K562 (cell line): ENCODE results near the gene IDUA. TPM values are rescaled to one million over a fixed set of nuclear protein-coding genes. Genes with fewer than 3 reads are reported as not detected.

Experiments
- CBFA2T3 ChIP-seq: fragments of 450-650 bp; IDR thresholded peaks from 2 replicates; pipeline ENCODE4 v1.6.1; 2017
- CBX8 ChIP-seq: fragments of 200-600 bp; sonication (generic); IDR thresholded peaks from 2 replicates; pipeline ENCODE4 v1.6.1; 2012; ENCODE audit warnings: borderline replicate concordance, mixed run types, low read depth, mild to moderate bottlenecking, moderate library complexity, mixed read lengths, low read length, control low read depth, inconsistent platforms; ENCODE audit not compliant: poor library complexity, severe bottlenecking; ENCODE audit errors: extremely low read depth
- CCNT2 ChIP-seq: IDR thresholded peaks from 2 replicates; pipeline ENCODE4 v1.6.1; 2011; ENCODE audit warnings: borderline replicate concordance, low read depth, mild to moderate bottlenecking, moderate library complexity, mixed read lengths, low read length; ENCODE audit not compliant: insufficient read length; ENCODE audit errors: extremely low read depth
- CXXC5 ChIP-seq: fragments of 250-450 bp; sonication (Bioruptor Pico); IDR thresholded peaks from 2 replicates; pipeline ENCODE4 v1.8.0; 2022; ENCODE audit warnings: inconsistent platforms, mild to moderate bottlenecking, moderate library complexity
- E2F6 ChIP-seq, 2 experiments: IDR thresholded peaks; 2 replicates each; pipeline ENCODE4 v1.6.1; 2011; ENCODE audit warnings: borderline replicate concordance in 1 of 2, control low read depth in 1 of 2, low read depth in 1 of 2, low read length in 1 of 2, mild to moderate bottlenecking in 1 of 2, mixed read lengths in 1 of 2, moderate library complexity in 1 of 2; ENCODE audit not compliant: insufficient read depth in 1 of 2, insufficient read length in 1 of 2, poor library complexity in 1 of 2, severe bottlenecking in 1 of 2; ENCODE audit errors: extremely low read depth in 1 of 2
- FOXJ3 ChIP-seq: sonication (generic); formaldehyde crosslinking; IDR thresholded peaks from 2 replicates; pipeline ENCODE4 v1.4.0; 2020; ENCODE audit warnings: mild to moderate bottlenecking, missing genetic modification reagents
- L3MBTL2 ChIP-seq: fragments of 450-650 bp; IDR thresholded peaks from 2 replicates; pipeline ENCODE4 v1.6.1; 2016; ENCODE audit warnings: mild to moderate bottlenecking, moderate library complexity
- MED1 ChIP-seq: sonication (generic); formaldehyde crosslinking; IDR thresholded peaks from 2 replicates; pipeline ENCODE4 v1.8.1; 2023; ENCODE audit warnings: missing genetic modification reagents, borderline replicate concordance
- POLR2B ChIP-seq: fragments of 450-650 bp; IDR thresholded peaks from 2 replicates; pipeline ENCODE4 v1.6.1; 2018; ENCODE audit warnings: low read depth; ENCODE audit not compliant: partially characterized antibody
- PRPF4 ChIP-seq: fragments of 200-400 bp; formaldehyde crosslinking; IDR thresholded peaks from one replicate; pipeline ENCODE4 v1.6.1; 2017; ENCODE audit warnings: low read length, low read depth, mild to moderate bottlenecking; ENCODE audit not compliant: insufficient read depth, poor library complexity, severe bottlenecking
- SP2 ChIP-seq: IDR thresholded peaks from 2 replicates; pipeline ENCODE4 v1.6.1; 2011; ENCODE audit warnings: mild to moderate bottlenecking, low read depth, low read length, moderate library complexity; ENCODE audit not compliant: poor library complexity, severe bottlenecking; ENCODE audit errors: extremely low read depth
- U2AF2 ChIP-seq: fragments of 200-400 bp; formaldehyde crosslinking; optimal IDR thresholded peaks from 2 replicates; pipeline ENCODE3; 2017; ENCODE audit warnings: low read depth, mild to moderate bottlenecking, low read length
- YY1 ChIP-seq, 3 experiments: IDR thresholded peaks; 2 replicates each; pipeline ENCODE4 v1.6.1; 2011; ENCODE audit warnings: low read length in 2 of 3, mild to moderate bottlenecking in 2 of 3, moderate library complexity in 2 of 3, borderline replicate concordance in 1 of 3, control low read depth in 1 of 3, low read depth in 1 of 3; ENCODE audit not compliant: insufficient read depth in 3 of 3, insufficient replicate concordance in 2 of 3, control insufficient read depth in 1 of 3, insufficient read length in 1 of 3; ENCODE audit errors: extremely low read depth in 1 of 3
- ZFP1 ChIP-seq: fragments of 450-650 bp; formaldehyde crosslinking; IDR thresholded peaks from 2 replicates; pipeline ENCODE4 v1.4.0; 2020; ENCODE audit warnings: mild to moderate bottlenecking, mixed read lengths
- ZNF239 ChIP-seq: fragments of 250-450 bp; sonication (Bioruptor Pico); IDR thresholded peaks from 2 replicates; pipeline ENCODE4 v1.4.0; 2020; ENCODE audit warnings: mild to moderate bottlenecking
- ZNF830 ChIP-seq: fragments of 250-450 bp; sonication (Bioruptor Pico); IDR thresholded peaks from 2 replicates; pipeline ENCODE4 v1.5.0; 2021; ENCODE audit warnings: mild to moderate bottlenecking
- ZSCAN29 ChIP-seq: fragments of 450-650 bp; IDR thresholded peaks from 2 replicates; pipeline ENCODE4 v1.6.1; 2017
- polyA plus RNA-seq, 8 experiments: library from polyadenylated mRNA; depleted of rRNA in 4 of 8; stranded (reverse) in 5 of 8; unstranded in 3 of 8; fragments of >200 nt; fragmentation: Nextera tagmentation in 2 of 8; fragmentation: Illumina TruSeq in 1 of 8; extraction: Ambion mirVana in 2 of 8; extraction: Trizol in 1 of 8; gene quantifications; 2 replicates each; pipeline versions ENCODE4 v1.2.1 to v1.2.3, GENCODE V29; 2011 to 2014; ENCODE audit warnings: inconsistent platforms in 1 of 8, missing spikeins in 1 of 8
- total RNA-seq, 7 experiments: library from RNA; depleted of rRNA in 6 of 7; stranded (reverse); fragments of >200 nt in 6 of 7; fragmentation: Illumina TruSeq in 2 of 7; extraction: Trizol in 2 of 7; gene quantifications; 2 replicates each; pipeline versions ENCODE4 v1.2.1 to v1.2.3, GENCODE V29; 2011 to 2021; ENCODE audit warnings: low replicate concordance in 1 of 7
- TF ChIP-seq, protein P1 (sequence below): fragments of 150-350 bp; IDR thresholded peaks from 2 replicates; pipeline ENCODE4 v1.6.1; 2014; ENCODE audit warnings: low read depth, mild to moderate bottlenecking, low read length, borderline replicate concordance
- TF ChIP-seq, protein P2 (sequence below): fragments of 450-650 bp; formaldehyde crosslinking; IDR thresholded peaks from 2 replicates; pipeline ENCODE4 v1.4.0; 2022; ENCODE audit warnings: mild to moderate bottlenecking, moderate library complexity

The IDUA gene
- total and polyA plus RNA-seq, 9 of the 15 experiments (the other 6 are each of a cell fraction or from before 2014, with no cell fraction given), result 0.04 to 16.1 (median 1.2) TPM

- TF ChIP-seq FOXJ3 (CRISPR knock-in tag), result no peak
- TF ChIP-seq CXXC5 (CRISPR knock-in tag), result peak; percentile 55; the same call in 1 of the 2 replicates
- TF ChIP-seq SP2, result no peak
- peak; percentile 75 for TF ChIP-seq L3MBTL2
- no peak for TF ChIP-seq CBX8
- no peak for TF ChIP-seq MED1 (CRISPR knock-in tag)
- peak in 1 of 2 experiments; percentile 55 for TF ChIP-seq E2F6 (IDR thresholded peaks at IDR 0.05; ENCODE audit: borderline replicate concordance in 1 of 2, extremely low read depth in 1 of 2, insufficient read depth in 1 of 2, insufficient read length in 1 of 2, low read depth in 1 of 2, low read length in 1 of 2, poor library complexity in 1 of 2, severe bottlenecking in 1 of 2)
- TF ChIP-seq, protein P1, sequence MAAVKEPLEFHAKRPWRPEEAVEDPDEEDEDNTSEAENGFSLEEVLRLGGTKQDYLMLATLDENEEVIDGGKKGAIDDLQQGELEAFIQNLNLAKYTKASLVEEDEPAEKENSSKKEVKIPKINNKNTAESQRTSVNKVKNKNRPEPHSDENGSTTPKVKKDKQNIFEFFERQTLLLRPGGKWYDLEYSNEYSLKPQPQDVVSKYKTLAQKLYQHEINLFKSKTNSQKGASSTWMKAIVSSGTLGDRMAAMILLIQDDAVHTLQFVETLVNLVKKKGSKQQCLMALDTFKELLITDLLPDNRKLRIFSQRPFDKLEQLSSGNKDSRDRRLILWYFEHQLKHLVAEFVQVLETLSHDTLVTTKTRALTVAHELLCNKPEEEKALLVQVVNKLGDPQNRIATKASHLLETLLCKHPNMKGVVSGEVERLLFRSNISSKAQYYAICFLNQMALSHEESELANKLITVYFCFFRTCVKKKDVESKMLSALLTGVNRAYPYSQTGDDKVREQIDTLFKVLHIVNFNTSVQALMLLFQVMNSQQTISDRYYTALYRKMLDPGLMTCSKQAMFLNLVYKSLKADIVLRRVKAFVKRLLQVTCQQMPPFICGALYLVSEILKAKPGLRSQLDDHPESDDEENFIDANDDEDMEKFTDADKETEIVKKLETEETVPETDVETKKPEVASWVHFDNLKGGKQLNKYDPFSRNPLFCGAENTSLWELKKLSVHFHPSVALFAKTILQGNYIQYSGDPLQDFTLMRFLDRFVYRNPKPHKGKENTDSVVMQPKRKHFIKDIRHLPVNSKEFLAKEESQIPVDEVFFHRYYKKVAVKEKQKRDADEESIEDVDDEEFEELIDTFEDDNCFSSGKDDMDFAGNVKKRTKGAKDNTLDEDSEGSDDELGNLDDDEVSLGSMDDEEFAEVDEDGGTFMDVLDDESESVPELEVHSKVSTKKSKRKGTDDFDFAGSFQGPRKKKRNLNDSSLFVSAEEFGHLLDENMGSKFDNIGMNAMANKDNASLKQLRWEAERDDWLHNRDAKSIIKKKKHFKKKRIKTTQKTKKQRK, result no peak
- TF ChIP-seq YY1 (IDR thresholded peaks at IDR 0.05; ENCODE audit: borderline replicate concordance in 1 of 3, control insufficient read depth in 1 of 3, extremely low read depth in 1 of 3, insufficient read depth in 3 of 3, insufficient read length in 1 of 3, insufficient replicate concordance in 2 of 3, low read depth in 1 of 3, low read length in 2 of 3), result peak in 1 of 3 experiments; percentile 40
- no peak for TF ChIP-seq PRPF4
- TF ChIP-seq ZFP1 (CRISPR knock-in tag), result no peak
- TF ChIP-seq, protein P2, sequence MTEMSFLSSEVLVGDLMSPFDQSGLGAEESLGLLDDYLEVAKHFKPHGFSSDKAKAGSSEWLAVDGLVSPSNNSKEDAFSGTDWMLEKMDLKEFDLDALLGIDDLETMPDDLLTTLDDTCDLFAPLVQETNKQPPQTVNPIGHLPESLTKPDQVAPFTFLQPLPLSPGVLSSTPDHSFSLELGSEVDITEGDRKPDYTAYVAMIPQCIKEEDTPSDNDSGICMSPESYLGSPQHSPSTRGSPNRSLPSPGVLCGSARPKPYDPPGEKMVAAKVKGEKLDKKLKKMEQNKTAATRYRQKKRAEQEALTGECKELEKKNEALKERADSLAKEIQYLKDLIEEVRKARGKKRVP (CRISPR knock-in tag), result 0 out of 2 replicates have a peak, but pooled peaks have one; percentile 26
- no peak for TF ChIP-seq U2AF2
- no peak for TF ChIP-seq ZSCAN29
- TF ChIP-seq CBFA2T3, result no peak
- TF ChIP-seq CCNT2, result peak; percentile 15
- TF ChIP-seq ZNF239 (CRISPR knock-in tag), result no peak
- TF ChIP-seq POLR2B, result no peak
- no peak for TF ChIP-seq ZNF830 (CRISPR knock-in tag)
These were observed 13.1 kb upstream of the IDUA start, which contains the start of gene DGKQ (continued) for GRCh38 chr4:973431-974397.
